ENCODE measurements around the gene C4A. TPM values are rescaled to one million over a fixed set of nuclear protein-coding genes. Genes with fewer than 3 reads are reported as not detected.
"Not testable (repeated sequence)": the region's sequence is repeated elsewhere in the genome, so short reads cannot be mapped to it uniquely, and the experiment has no call there.

Gene C4A
- total RNA-seq, 1 experiment from 2014 or later: 1.6 TPM

GRCh38 chr6:32005991-32006529, 24.2 kb downstream of the C4A start:
- DNase-seq (ENCODE audit: low read depth, low spot score); in situ Hi-C loops (cut with HindIII; ENCODE audit: low pct_unique_long_range_greater_than_20kb, low sequenced_read_pairs): not testable (repeated sequence)

GRCh38 chr6:32007086-32007485, 25.2 kb downstream of the C4A start:
- in situ Hi-C loops (cut with HindIII; ENCODE audit: low pct_unique_long_range_greater_than_20kb, low sequenced_read_pairs): not testable (repeated sequence)

GRCh38 chr6:32008037-32008436, 26.2 kb downstream of the C4A start:
- in situ Hi-C loops (cut with HindIII; ENCODE audit: low pct_unique_long_range_greater_than_20kb, low sequenced_read_pairs); DNase-seq (ENCODE audit: low read depth, low spot score): not testable (repeated sequence)

More at GRCh38 chr6:32007086-32007485, 25.2 kb downstream of the C4A start:
- DNase-seq (ENCODE audit: low read depth, low spot score): not testable (repeated sequence)

- in situ Hi-C loops (cut with HindIII; ENCODE audit: low pct_unique_long_range_greater_than_20kb, low sequenced_read_pairs); DNase-seq (ENCODE audit: low read depth, low spot score): not testable (repeated sequence)
These were observed 26.8 kb downstream of the C4A start for GRCh38 chr6:32008616-32009015.

GRCh38 chr6:32009537-32009936, 27.7 kb downstream of the C4A start:
- DNase-seq (ENCODE audit: low read depth, low spot score); in situ Hi-C loops (cut with HindIII; ENCODE audit: low pct_unique_long_range_greater_than_20kb, low sequenced_read_pairs): not testable (repeated sequence)

- DNase-seq (ENCODE audit: low read depth, low spot score); in situ Hi-C loops (cut with HindIII; ENCODE audit: low pct_unique_long_range_greater_than_20kb, low sequenced_read_pairs): not testable (repeated sequence)
These were observed 29.1 kb downstream of the C4A start for GRCh38 chr6:32010856-32011530.

GRCh38 chr6:32012941-32013617, 31.2 kb downstream of the C4A start:
- DNase-seq (ENCODE audit: low read depth, low spot score); in situ Hi-C loops (cut with HindIII; ENCODE audit: low pct_unique_long_range_greater_than_20kb, low sequenced_read_pairs): not testable (repeated sequence)

- in situ Hi-C loops (cut with HindIII; ENCODE audit: low pct_unique_long_range_greater_than_20kb, low sequenced_read_pairs); DNase-seq (ENCODE audit: low read depth, low spot score): not testable (repeated sequence)
These were observed 31.9 kb downstream of the C4A start for GRCh38 chr6:32013738-32014137.

GRCh38 chr6:32014547-32014946, 32.7 kb downstream of the C4A start, which contains the start of gene C4B:
Gene C4B (plus strand): TSS chr6:32014795. CDS start chr6:32014846, 51 bp downstream.
- DNase-seq (ENCODE audit: low read depth, low spot score); in situ Hi-C loops (cut with HindIII; ENCODE audit: low pct_unique_long_range_greater_than_20kb, low sequenced_read_pairs): not testable (repeated sequence)

- in situ Hi-C loops (cut with HindIII; ENCODE audit: low pct_unique_long_range_greater_than_20kb, low sequenced_read_pairs); DNase-seq (ENCODE audit: low read depth, low spot score): not testable (repeated sequence)
These were observed 40.2 kb downstream of the C4A start for GRCh38 chr6:32022100-32022499.

GRCh38 chr6:32028631-32029030, 46.8 kb downstream of the C4A start:
- DNase-seq (ENCODE audit: low read depth, low spot score); in situ Hi-C loops (cut with HindIII; ENCODE audit: low pct_unique_long_range_greater_than_20kb, low sequenced_read_pairs): not testable (repeated sequence)

GRCh38 chr6:32029553-32029952, 47.7 kb downstream of the C4A start:
- in situ Hi-C loops (cut with HindIII; ENCODE audit: low pct_unique_long_range_greater_than_20kb, low sequenced_read_pairs); DNase-seq (ENCODE audit: low read depth, low spot score): not testable (repeated sequence)

- in situ Hi-C loops (cut with HindIII; ENCODE audit: low pct_unique_long_range_greater_than_20kb, low sequenced_read_pairs): not testable (repeated sequence)
These were observed 53.6 kb downstream of the C4A start for GRCh38 chr6:32035283-32036013.

GRCh38 chr6:32037136-32037535, 55.3 kb downstream of the C4A start:
- in situ Hi-C loops (cut with HindIII; ENCODE audit: low pct_unique_long_range_greater_than_20kb, low sequenced_read_pairs); DNase-seq (ENCODE audit: low read depth, low spot score): not testable (repeated sequence)

More at GRCh38 chr6:32035283-32036013, 53.6 kb downstream of the C4A start:
- not testable (repeated sequence) for DNase-seq (ENCODE audit: low read depth, low spot score)

GRCh38 chr6:32037598-32038524, 56.0 kb downstream of the C4A start, which contains the start of gene CYP21A2:
Gene CYP21A2 (plus strand): TSS chr6:32038415. CDS start chr6:32038423, 8 bp downstream.
- DNase-seq (ENCODE audit: low read depth, low spot score); in situ Hi-C loops (cut with HindIII; ENCODE audit: low pct_unique_long_range_greater_than_20kb, low sequenced_read_pairs): not testable (repeated sequence)

GRCh38 chr6:32038878-32039277, 57.0 kb downstream of the C4A start:
- DNase-seq (ENCODE audit: low read depth, low spot score); in situ Hi-C loops (cut with HindIII; ENCODE audit: low pct_unique_long_range_greater_than_20kb, low sequenced_read_pairs): not testable (repeated sequence)
